Measurements from ENCODE around the gene VAV3.

DNA sequence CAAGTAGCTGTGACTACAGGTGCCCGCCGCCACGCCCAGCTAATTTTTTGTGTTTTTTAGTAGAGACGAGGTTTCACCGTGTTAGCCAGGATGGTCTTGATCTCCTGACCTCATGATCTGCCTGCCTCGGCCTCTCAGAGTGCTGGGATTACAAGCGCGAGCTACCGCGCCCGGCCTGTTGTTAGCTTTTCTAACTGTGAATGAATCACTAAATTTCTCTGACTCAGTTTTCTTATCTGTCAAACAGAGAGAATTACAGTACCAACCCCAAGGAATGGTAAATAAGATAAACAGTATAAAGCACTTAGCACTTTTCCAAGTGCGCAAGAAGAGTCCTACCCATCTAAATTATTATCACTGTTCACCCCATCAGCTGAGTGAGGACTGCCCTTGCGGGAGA is 193.6 kb downstream of the VAV3 start:
- TF ChIP-seq, protein P1, sequence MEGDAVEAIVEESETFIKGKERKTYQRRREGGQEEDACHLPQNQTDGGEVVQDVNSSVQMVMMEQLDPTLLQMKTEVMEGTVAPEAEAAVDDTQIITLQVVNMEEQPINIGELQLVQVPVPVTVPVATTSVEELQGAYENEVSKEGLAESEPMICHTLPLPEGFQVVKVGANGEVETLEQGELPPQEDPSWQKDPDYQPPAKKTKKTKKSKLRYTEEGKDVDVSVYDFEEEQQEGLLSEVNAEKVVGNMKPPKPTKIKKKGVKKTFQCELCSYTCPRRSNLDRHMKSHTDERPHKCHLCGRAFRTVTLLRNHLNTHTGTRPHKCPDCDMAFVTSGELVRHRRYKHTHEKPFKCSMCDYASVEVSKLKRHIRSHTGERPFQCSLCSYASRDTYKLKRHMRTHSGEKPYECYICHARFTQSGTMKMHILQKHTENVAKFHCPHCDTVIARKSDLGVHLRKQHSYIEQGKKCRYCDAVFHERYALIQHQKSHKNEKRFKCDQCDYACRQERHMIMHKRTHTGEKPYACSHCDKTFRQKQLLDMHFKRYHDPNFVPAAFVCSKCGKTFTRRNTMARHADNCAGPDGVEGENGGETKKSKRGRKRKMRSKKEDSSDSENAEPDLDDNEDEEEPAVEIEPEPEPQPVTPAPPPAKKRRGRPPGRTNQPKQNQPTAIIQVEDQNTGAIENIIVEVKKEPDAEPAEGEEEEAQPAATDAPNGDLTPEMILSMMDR (IDR thresholded peaks at IDR 0.05) = no peak
- TF ChIP-seq POLR2A (IDR thresholded peaks at IDR 0.05) = no peak

All from heart left ventricle (tissue), 13 donors.